K562 (cell line): ENCODE data around the gene REEP6. TPM values are rescaled to one million over a fixed set of nuclear protein-coding genes. Genes with fewer than 3 reads are reported as not detected.

ENCODE experiments used
- ATAC-seq: fragments of 200-7000 bp; cut with Tn5 transposase; 3 replicates; pipeline ENCODE4 v1.9.1; 2020; ENCODE audit warnings: moderate library complexity
- BruUV-seq: library from RNA; stranded (reverse); fragments of 400-500 nt; replicated peaks from 2 replicates; lab custom pipeline; 2021; lab: Mats Ljungman, UMichigan
- CTCF ChIA-PET: fragments of 300-600 bp; formaldehyde crosslinking; extraction: SDS; loops from one replicate; lab custom pipeline; 2021; ENCODE audit warnings: low intra/inter-chr PET ratio; lab: Yijun Ruan, JAX
- POLR2A ChIA-PET: fragments of 300-600, 350-650 bp; sonication (Branson Sonifier 250); formaldehyde crosslinking; extraction: SDS; loops from one replicate; lab custom pipeline; 2021; ENCODE audit warnings: antibody characterized with exemption, inconsistent platforms; lab: Yijun Ruan, JAX
- DNase-seq, 4 experiments: peaks; one replicate each; pipeline versions ENCODE4 v3.0.0 to v3.0.0-alpha.2; 2011 to 2018; ENCODE audit warnings: low spot score in 3 of 4, mixed read lengths in 3 of 4; ENCODE audit errors: extremely low read depth in 1 of 4
- FAIRE-seq: peaks from 2 replicates; lab custom pipeline; 2011; peaks lifted over from hg19 to GRCh38; lab: Jason Lieb, UNC
- H2AFZ ChIP-seq: 2 replicates; pipeline ENCODE4 v1.6.0; 2011; ENCODE audit warnings: low read depth, low read length, control low read depth, inconsistent platforms
- H3K27ac ChIP-seq: fragments of 200-600 bp; 3 replicates; pipeline ENCODE4 v1.8.0; 2011; ENCODE audit warnings: low read depth, mild to moderate bottlenecking, control low read depth, inconsistent platforms, low read length, moderate library complexity, mixed read lengths; ENCODE audit errors: extremely low read depth
- H3K27me3 ChIP-seq, 2 experiments: fragments of 300-600 bp in 1 of 2; 2 replicates in 1 of 2; 3 replicates in 1 of 2; pipeline versions ENCODE4 v1.6.0 to v1.8.0; 2011; ENCODE audit warnings: inconsistent platforms in 2 of 2, low read length in 2 of 2, mild to moderate bottlenecking in 1 of 2, mixed read lengths in 1 of 2, moderate library complexity in 1 of 2; ENCODE audit not compliant: control insufficient read depth in 2 of 2, insufficient read depth in 2 of 2
- H3K36me3 ChIP-seq: fragments of 300-600 bp; 3 replicates; pipeline ENCODE4 v1.8.0; 2011; ENCODE audit warnings: mild to moderate bottlenecking, low read length, inconsistent platforms; ENCODE audit not compliant: control insufficient read depth, insufficient read depth
- H3K4me1 ChIP-seq, 2 experiments: fragments of 200-600 bp in 1 of 2; replicated peaks in 1 of 2; 2 replicates in 1 of 2; 3 replicates in 1 of 2; pipeline versions ENCODE4 v1.5.1 to v1.8.0; 2011; ENCODE audit warnings: inconsistent platforms in 2 of 2, low read length in 2 of 2, mild to moderate bottlenecking in 1 of 2, mixed read lengths in 1 of 2, moderate library complexity in 1 of 2; ENCODE audit not compliant: control insufficient read depth in 2 of 2, insufficient read depth in 2 of 2
- H3K4me2 ChIP-seq: 2 replicates; pipeline ENCODE4 v1.6.1; 2011; ENCODE audit warnings: low read length, control low read depth, inconsistent platforms, mixed read lengths; ENCODE audit not compliant: insufficient read depth
- H3K4me3 ChIP-seq: fragments of 200-600 bp; sonication (generic), shearing (Covaris generic); 2 replicates; pipeline ENCODE4 v1.5.1; 2016; ENCODE audit warnings: control low read depth, inconsistent platforms
- H3K79me2 ChIP-seq: fragments of 200-600 bp; 3 replicates; pipeline ENCODE4 v1.8.0; 2011; ENCODE audit warnings: low read length, inconsistent platforms; ENCODE audit not compliant: control insufficient read depth, insufficient read depth
- H3K9ac ChIP-seq, 2 experiments: 2 replicates each; pipeline versions ENCODE4 v1.6.0 to v1.6.1; 2011; ENCODE audit warnings: low read depth in 2 of 2, low read length in 2 of 2, control low read depth in 1 of 2, inconsistent platforms in 1 of 2, mild to moderate bottlenecking in 1 of 2, mixed read lengths in 1 of 2; ENCODE audit not compliant: insufficient read depth in 1 of 2
- H3K9me1 ChIP-seq: one replicate; pipeline ENCODE4 v1.6.0; 2011; ENCODE audit warnings: inconsistent platforms, mild to moderate bottlenecking, low read length, moderate library complexity; ENCODE audit not compliant: control insufficient read depth, insufficient read depth
- H3K9me3 ChIP-seq: replicated peaks from 2 replicates; pipeline ENCODE4 v1.5.1; 2011; ENCODE audit warnings: low read depth, low read length, inconsistent platforms; ENCODE audit not compliant: control insufficient read depth, insufficient read depth
- H4K20me1 ChIP-seq: replicated peaks from 2 replicates; pipeline ENCODE4 v1.6.1; 2011; ENCODE audit warnings: low read length, inconsistent platforms, mixed read lengths; ENCODE audit not compliant: control insufficient read depth, insufficient read depth
- ATF6 ChIP-seq: sonication (generic); formaldehyde crosslinking; IDR thresholded peaks from 2 replicates; pipeline ENCODE4 v1.4.0; 2020; ENCODE audit warnings: mild to moderate bottlenecking, missing genetic modification reagents
- MLX ChIP-seq, 2 experiments: fragments of 450-650 bp in 1 of 2; sonication (generic) in 1 of 2; formaldehyde crosslinking; conservative IDR thresholded peaks; 2 replicates each; pipeline versions ENCODE4 v1.4.0 to v1.8.1; 2020 to 2022; ENCODE audit warnings: mild to moderate bottlenecking in 1 of 2, missing genetic modification reagents in 1 of 2
- NEUROD1 ChIP-seq: fragments of 150-350 bp; IDR thresholded peaks from 2 replicates; pipeline ENCODE4 v1.6.1; 2014; ENCODE audit warnings: borderline replicate concordance, low read length, low read depth; ENCODE audit not compliant: partially characterized antibody
- RUNX1 ChIP-seq: sonication (generic); IDR thresholded peaks from 2 replicates; pipeline ENCODE4 v1.6.1; 2016; ENCODE audit warnings: antibody characterized with exemption, low read depth
- STAT5B ChIP-seq: fragments of 250-450 bp; sonication (Bioruptor Pico); IDR thresholded peaks from 2 replicates; pipeline ENCODE4 v1.8.0; 2021; ENCODE audit warnings: mild to moderate bottlenecking, inconsistent platforms
- WGBS: fragments of 100-300 bp; shearing (Covaris generic); methylation state at CpG from one replicate; pipeline ENCODE4 v1.1.6; 2016; ENCODE audit warnings: low coverage, mixed read lengths; ENCODE audit not compliant: insufficient coverage; ENCODE audit errors: missing lambda C conversion rate; 5-methylcytosine and 5-hydroxymethylcytosine counted together
- in situ Hi-C: fragments of 300-500 bp; cut with MboI; formaldehyde crosslinking; loops from 4 replicates; pipeline ENCODE4 v1.15.0; 2018; ENCODE audit warnings: inconsistent platforms, mixed read lengths
- intact Hi-C: fragments of 100-400 bp; cut with micrococcal nuclease; formaldehyde crosslinking; loops from 2 replicates; pipeline ENCODE4 v1.14.2; 2022
- polyA plus RNA-seq, 8 experiments: library from polyadenylated mRNA; depleted of rRNA in 4 of 8; stranded (reverse) in 5 of 8; unstranded in 3 of 8; fragments of >200 nt; fragmentation: Nextera tagmentation in 2 of 8; fragmentation: Illumina TruSeq in 1 of 8; extraction: Ambion mirVana in 2 of 8; extraction: Trizol in 1 of 8; gene quantifications; 2 replicates each; pipeline versions ENCODE4 v1.2.1 to v1.2.3, GENCODE V29; 2011 to 2014; ENCODE audit warnings: inconsistent platforms in 1 of 8, missing spikeins in 1 of 8
- total RNA-seq, 7 experiments: library from RNA; depleted of rRNA in 6 of 7; stranded (reverse); fragments of >200 nt in 6 of 7; fragmentation: Illumina TruSeq in 2 of 7; extraction: Trizol in 2 of 7; gene quantifications; 2 replicates each; pipeline versions ENCODE4 v1.2.1 to v1.2.3, GENCODE V29; 2011 to 2021; ENCODE audit warnings: low replicate concordance in 1 of 7

The REEP6 gene
- total and polyA plus RNA-seq, 9 of the 15 experiments (the other 6 are each of a cell fraction or from before 2014, with no cell fraction given), result 1.2 to 64.2 (median 12.7) TPM

GRCh38 chr19:1509602-1510441 lies 18.8 kb downstream of the REEP6 start:
- WGBS, result 75% methylated on average over 11 of the region's 11 CpGs
- Histone ChIP-seq H3K4me3 (no peak overlapping the region), H3K4me2 (no peak overlapping the region), H2AFZ (no peak overlapping the region), H4K20me1 (no peaks in the 10 kb centered on the region), H3K27me3 (no peaks in the 10 kb centered on the region), H3K4me1 (peaks cover 12 to 70% of the 10 kb centered on the region in 2 experiments), H3K9me3 (no peaks in the 10 kb centered on the region), H3K27ac (no peak overlapping the region), H3K9me1 (no peaks in the 10 kb centered on the region), H3K9ac (peak overlapping the region in 1 of 2 experiments; percentile 80; a peak in 2 of 4 replicates), H3K36me3 (peaks cover 14% of the 10 kb centered on the region; the same call in 2 of the 3 replicates), H3K79me2 (peaks cover 11% of the 10 kb centered on the region; the same call in 2 of the 3 replicates)
- ATAC-seq (no peak), FAIRE-seq (peak; percentile 76), DNase-seq (no peak)
- CTCF ChIA-PET, result no interaction called here
- in situ Hi-C loops, result loop anchor here (5.0 kb wide), 1 partner anchor 53 kb away; no protein-coding TSS in a partner anchor
- TF ChIP-seq ATF6 (no peak), STAT5B (CRISPR knock-in tag) (no peak), MLX (CRISPR knock-in tag; conservative IDR thresholded peaks at IDR 0.05) (no peak), NEUROD1 (no peak), RUNX1 (no peak)
- BruUV-seq, result no TSS peak
- intact Hi-C loops, result loop anchor here (5.0 kb wide), 1 partner anchor 53 kb away; no protein-coding TSS in a partner anchor
- POLR2A ChIA-PET, result interaction anchor here (1.0 kb wide), 2 partner anchors 9 to 32 kb away, joined by 4 read pairs; no protein-coding TSS in a partner anchor
